ENCODE data around the gene PIP4P1. TPM values are rescaled to one million over a fixed set of nuclear protein-coding genes. Genes with fewer than 3 reads are reported as not detected.
"Not testable (repeated sequence)": the region's sequence is repeated elsewhere in the genome, so short reads cannot be mapped to it uniquely, and the experiment has no call there.

The PIP4P1 gene
- polyA plus RNA-seq (ENCODE audit: insufficient read length) = 21.0 TPM

GRCh38 chr14:20461225-20462141, at the start of gene PIP4P1:
Gene PIP4P1 (minus strand): TSS chr14:20461434. CDS start chr14:20461325, 109 bp downstream.
- DNase-seq (ENCODE audit: low read depth) = peak; percentile 100

- no peak for DNase-seq (ENCODE audit: low read depth)
These were observed 47.1 kb upstream of the PIP4P1 start for GRCh38 chr14:20508367-20508766.

GRCh38 chr14:20507537-20507936, 46.3 kb upstream of the PIP4P1 start:
- DNase-seq (ENCODE audit: low read depth) = not testable (repeated sequence)

GRCh38 chr14:20506752-20507151, 45.5 kb upstream of the PIP4P1 start:
- not testable (repeated sequence) for DNase-seq (ENCODE audit: low read depth)

- not testable (repeated sequence) for DNase-seq (ENCODE audit: low read depth)
These were observed 45.0 kb upstream of the PIP4P1 start for GRCh38 chr14:20506276-20506675.

- DNase-seq (ENCODE audit: low read depth) = no peak
These were observed 42.7 kb upstream of the PIP4P1 start for GRCh38 chr14:20503898-20504297.

- DNase-seq (ENCODE audit: low read depth) = no peak
These were observed 40.1 kb upstream of the PIP4P1 start for GRCh38 chr14:20501346-20501745.

GRCh38 chr14:20499881-20500280, 38.6 kb upstream of the PIP4P1 start:
- DNase-seq (ENCODE audit: low read depth) = no peak

- no peak for DNase-seq (ENCODE audit: low read depth)
These were observed 37.9 kb upstream of the PIP4P1 start for GRCh38 chr14:20499108-20499507.

- DNase-seq (ENCODE audit: low read depth) = no peak
These were observed 37.4 kb upstream of the PIP4P1 start for GRCh38 chr14:20498622-20499021.

GRCh38 chr14:20494935-20495766, 33.9 kb upstream of the PIP4P1 start:
- no peak for DNase-seq (ENCODE audit: low read depth)

GRCh38 chr14:20493634-20494033, 32.4 kb upstream of the PIP4P1 start:
- DNase-seq (ENCODE audit: low read depth) = no peak

GRCh38 chr14:20492486-20492885, 31.3 kb upstream of the PIP4P1 start:
- no peak for DNase-seq (ENCODE audit: low read depth)

- no peak for DNase-seq (ENCODE audit: low read depth)
These were observed 29.3 kb upstream of the PIP4P1 start for GRCh38 chr14:20490563-20490962.

GRCh38 chr14:20489093-20489994, 28.1 kb upstream of the PIP4P1 start:
- no peak for DNase-seq (ENCODE audit: low read depth)

GRCh38 chr14:20487396-20487725, 26.1 kb upstream of the PIP4P1 start:
- no peak for DNase-seq (ENCODE audit: low read depth)

GRCh38 chr14:20486684-20487395, 25.6 kb upstream of the PIP4P1 start:
- no peak for DNase-seq (ENCODE audit: low read depth)

GRCh38 chr14:20485900-20486299, 24.7 kb upstream of the PIP4P1 start:
- DNase-seq (ENCODE audit: low read depth) = no peak

GRCh38 chr14:20482382-20482781, 21.1 kb upstream of the PIP4P1 start:
- no peak for DNase-seq (ENCODE audit: low read depth)

- no peak for DNase-seq (ENCODE audit: low read depth)
These were observed 17.7 kb upstream of the PIP4P1 start for GRCh38 chr14:20478894-20479293.
